Right ventricle myocardium superior (tissue), 1 donor: ENCODE data around the gene CYP2F1. TPM values are rescaled to one million over a fixed set of nuclear protein-coding genes. Genes with fewer than 3 reads are reported as not detected.
"Not testable (repeated sequence)": the region's sequence is repeated elsewhere in the genome, so short reads cannot be mapped to it uniquely, and the experiment has no call there.

ENCODE experiments used
- ATAC-seq: fragments of 200-7000 bp; cut with Tn5 transposase; one replicate; pipeline ENCODE4 v1.9.1; 2020; ENCODE audit warnings: mild to moderate bottlenecking; ENCODE audit not compliant: poor library complexity
- DNase-seq: peaks from one replicate; pipeline ENCODE4 v3.0.0-alpha.2; 2020
- intact Hi-C: fragments of 100-400 bp; cut with DNase I; formaldehyde crosslinking; loops from one replicate; pipeline ENCODE4 v1.11.2; 2022
- long read RNA-seq: library from polyadenylated mRNA; unstranded; transcript quantifications from one replicate; pipeline ENCODE4 v2.0.0, GENCODE V29; 2021
- total RNA-seq: library from RNA; stranded (reverse); fragmentation: NEBNext Ultra II Directional; extraction: Animal tissue kit (Norgen Biotek cat#: 25700); gene quantifications from one replicate; pipeline ENCODE4 v1.2.1, GENCODE V29; 2021
- donor health status: DM: no; HTN: yes; CAD: no; lungs with severe emphysema.

Gene CYP2F1
- total RNA-seq = not detected
- long read RNA-seq = 0 reads

- intact Hi-C loops = no loop called here
- DNase-seq (no peak), ATAC-seq (no peak)
These were observed at the start of gene CYP2F1 for GRCh38 chr19:41114132-41114531. Gene CYP2F1 (plus strand): TSS chr19:41114432. CDS start chr19:41116189, 1,757 bp downstream.

- no peak for DNase-seq
- no peak for ATAC-seq
- intact Hi-C loops = no loop called here
These were observed 49.2 kb upstream of the CYP2F1 start for GRCh38 chr19:41064974-41065569.

GRCh38 chr19:41076286-41076685, 37.9 kb upstream of the CYP2F1 start:
- no peak for DNase-seq
- no peak for ATAC-seq
- intact Hi-C loops = no loop called here

- intact Hi-C loops = no loop called here
- no peak for ATAC-seq
- no peak for DNase-seq
These were observed 30.7 kb upstream of the CYP2F1 start for GRCh38 chr19:41083516-41083915.

GRCh38 chr19:41085748-41086415, 28.4 kb upstream of the CYP2F1 start:
- ATAC-seq (no peak), DNase-seq (no peak)
- intact Hi-C loops = no loop called here

- ATAC-seq (no peak), DNase-seq (no peak)
- intact Hi-C loops = no loop called here
These were observed 26.1 kb upstream of the CYP2F1 start, which contains the start of gene CYP2A13 for GRCh38 chr19:41088151-41088550. Gene CYP2A13 (plus strand): TSS chr19:41088451. CDS start chr19:41088472, 21 bp downstream.

- ATAC-seq (no peak), DNase-seq (no peak)
- intact Hi-C loops = no loop called here
These were observed 24.3 kb upstream of the CYP2F1 start for GRCh38 chr19:41089959-41090358.

GRCh38 chr19:41095703-41096102, 18.5 kb upstream of the CYP2F1 start:
- intact Hi-C loops = no loop called here
- DNase-seq (no peak), ATAC-seq (no peak)

- ATAC-seq = no peak
- no peak for DNase-seq
- intact Hi-C loops = no loop called here
These were observed 17.9 kb upstream of the CYP2F1 start for GRCh38 chr19:41096353-41096752.

GRCh38 chr19:41097302-41097701, 16.9 kb upstream of the CYP2F1 start:
- intact Hi-C loops = no loop called here
- no peak for ATAC-seq
- DNase-seq = no peak

- ATAC-seq (no peak), DNase-seq (no peak)
- intact Hi-C loops = no loop called here
These were observed 15.5 kb upstream of the CYP2F1 start for GRCh38 chr19:41098762-41099161.

GRCh38 chr19:41102210-41102609, 12.0 kb upstream of the CYP2F1 start:
- intact Hi-C loops, ATAC-seq, DNase-seq: not testable (repeated sequence)

GRCh38 chr19:41106177-41106576, 8.1 kb upstream of the CYP2F1 start:
- intact Hi-C loops = no loop called here
- DNase-seq (no peak), ATAC-seq (no peak)

- DNase-seq = no peak
- no peak for ATAC-seq
- intact Hi-C loops = no loop called here
These were observed 2.9 kb upstream of the CYP2F1 start for GRCh38 chr19:41111296-41111695.

- no peak for DNase-seq
- intact Hi-C loops = no loop called here
- ATAC-seq = no peak
These were observed 2.4 kb upstream of the CYP2F1 start for GRCh38 chr19:41111750-41112295.

GRCh38 chr19:41112728-41113290, 1.4 kb upstream of the CYP2F1 start:
- intact Hi-C loops = no loop called here
- DNase-seq = no peak
- no peak for ATAC-seq

GRCh38 chr19:41116261-41116660, 2.0 kb downstream of the CYP2F1 start:
- intact Hi-C loops = no loop called here
- no peak for DNase-seq
- ATAC-seq = no peak

GRCh38 chr19:41120929-41121911, 7.0 kb downstream of the CYP2F1 start:
- ATAC-seq, DNase-seq, intact Hi-C loops: not testable (repeated sequence)

GRCh38 chr19:41122846-41123245, 8.6 kb downstream of the CYP2F1 start:
- intact Hi-C loops, DNase-seq, ATAC-seq: not testable (repeated sequence)
